Nephron progenitor cell (in vitro differentiated cells): ENCODE data around the gene MEN1.

Experiments used
- DNase-seq: peaks from one replicate; pipeline ENCODE4 v3.0.0; 2021
- H3K27ac Mint-ChIP-seq: 2 replicates; pipeline ENCODE4 v1.8.0; 2021; ENCODE audit warnings: mild to moderate bottlenecking, moderate library complexity, mixed read lengths
- H3K27me3 Mint-ChIP-seq: 2 replicates; pipeline ENCODE4 v1.8.0; 2021; ENCODE audit warnings: mild to moderate bottlenecking, low read depth, mixed read lengths; ENCODE audit not compliant: poor library complexity
- H3K36me3 Mint-ChIP-seq: 2 replicates; pipeline ENCODE4 v1.8.0; 2021; ENCODE audit warnings: low read depth, mixed read lengths
- H3K4me1 Mint-ChIP-seq: 2 replicates; pipeline ENCODE4 v1.8.0; 2021; ENCODE audit warnings: mixed read lengths
- H3K4me3 Mint-ChIP-seq: 2 replicates; pipeline ENCODE4 v1.8.0; 2021; ENCODE audit warnings: mild to moderate bottlenecking, moderate library complexity, mixed read lengths
- H3K9me3 Mint-ChIP-seq: 2 replicates; pipeline ENCODE4 v1.8.0; 2021; ENCODE audit warnings: mild to moderate bottlenecking, moderate library complexity, mixed read lengths
- CTCF ChIP-seq: fragments of 200-600 bp; sonication (generic); IDR thresholded peaks from 2 replicates; pipeline ENCODE4 v1.5.0; 2021; ENCODE audit warnings: antibody characterized with exemption

The MEN1 gene

GRCh38 chr11:64834031-64834722 lies 23.8 kb upstream of the MEN1 start:
- DNase-seq = no peak
- Mint-ChIP-seq H3K9me3 (no peaks in the 10 kb centered on the region), H3K27ac (no peak overlapping the region), H3K36me3 (no peaks in the 10 kb centered on the region), H3K4me3 (no peak overlapping the region), H3K27me3 (no peaks in the 10 kb centered on the region), H3K4me1 (peaks cover 11% of the 10 kb centered on the region)
- no peak for TF ChIP-seq CTCF

GRCh38 chr11:64833509-64833908 lies 23.2 kb upstream of the MEN1 start:
- TF ChIP-seq CTCF = no peak
- DNase-seq = no peak
- no peak overlapping the region for H3K27ac Mint-ChIP-seq
- H3K9me3 Mint-ChIP-seq = no peaks in the 10 kb centered on the region
- peaks cover 3% of the 10 kb centered on the region for H3K27me3 Mint-ChIP-seq
- H3K36me3 Mint-ChIP-seq = no peaks in the 10 kb centered on the region
- no peak overlapping the region for H3K4me3 Mint-ChIP-seq
- H3K4me1 Mint-ChIP-seq = peaks cover 11% of the 10 kb centered on the region

GRCh38 chr11:64833198-64833502 lies 22.8 kb upstream of the MEN1 start:
- Mint-ChIP-seq H3K27me3 (peaks cover 3% of the 10 kb centered on the region), H3K4me3 (no peak overlapping the region), H3K9me3 (no peaks in the 10 kb centered on the region), H3K27ac (peak overlapping the region; percentile 42), H3K36me3 (no peaks in the 10 kb centered on the region), H3K4me1 (peaks cover 11% of the 10 kb centered on the region)
- DNase-seq = no peak
- TF ChIP-seq CTCF = no peak

GRCh38 chr11:64832467-64833197 lies 22.3 kb upstream of the MEN1 start:
- no peak for DNase-seq
- H3K27me3 Mint-ChIP-seq = peaks cover 7% of the 10 kb centered on the region
- H3K9me3 Mint-ChIP-seq = no peaks in the 10 kb centered on the region
- H3K27ac Mint-ChIP-seq = peak overlapping the region; percentile 42
- H3K4me3 Mint-ChIP-seq = no peak overlapping the region
- H3K4me1 Mint-ChIP-seq = peaks cover 11% of the 10 kb centered on the region
- TF ChIP-seq CTCF = no peak
- no peaks in the 10 kb centered on the region for H3K36me3 Mint-ChIP-seq

- peaks cover 7% of the 10 kb centered on the region for H3K27me3 Mint-ChIP-seq
- H3K4me3 Mint-ChIP-seq = no peak overlapping the region
- no peak for TF ChIP-seq CTCF
- H3K27ac Mint-ChIP-seq = peak overlapping the region; percentile 91
- H3K36me3 Mint-ChIP-seq = no peaks in the 10 kb centered on the region
- no peak for DNase-seq
- peaks cover 12% of the 10 kb centered on the region for H3K4me1 Mint-ChIP-seq
- H3K9me3 Mint-ChIP-seq = no peaks in the 10 kb centered on the region
Measured at GRCh38 chr11:64831411-64831891, 21.1 kb upstream of the MEN1 start.
